HL-60/S4 treated with phorbol 12-myristate 13-acetate at 8.2 ng/mL for 4 days and 3 days (cell line): ENCODE measurements around the gene ADGRG6.

Source experiments
- in situ Hi-C: fragments of 300-500 bp; cut with MboI; formaldehyde crosslinking; loops from 2 replicates; pipeline ENCODE4 v1.15.0; 2022; ENCODE audit warnings: low sequenced_read_pairs

The ADGRG6 gene

GRCh38 chr6:142320366-142320765 is 18.6 kb downstream of the ADGRG6 start:
- in situ Hi-C loops: no loop called here

GRCh38 chr6:142321451-142321850 is 19.6 kb downstream of the ADGRG6 start:
- in situ Hi-C loops: no loop called here

- in situ Hi-C loops: no loop called here
Measured at GRCh38 chr6:142322066-142322465, 20.3 kb downstream of the ADGRG6 start.

- in situ Hi-C loops: no loop called here
Measured at GRCh38 chr6:142322504-142323198, 20.8 kb downstream of the ADGRG6 start.

- in situ Hi-C loops: no loop called here
Measured at GRCh38 chr6:142323377-142323776, 21.6 kb downstream of the ADGRG6 start.

- in situ Hi-C loops: no loop called here
Measured at GRCh38 chr6:142324111-142324510, 22.3 kb downstream of the ADGRG6 start.

GRCh38 chr6:142325111-142325510 is 23.3 kb downstream of the ADGRG6 start:
- in situ Hi-C loops: no loop called here

- in situ Hi-C loops: no loop called here
Measured at GRCh38 chr6:142326540-142326939, 24.7 kb downstream of the ADGRG6 start.

- in situ Hi-C loops: no loop called here
Measured at GRCh38 chr6:142328070-142328469, 26.3 kb downstream of the ADGRG6 start.

- in situ Hi-C loops: no loop called here
Measured at GRCh38 chr6:142329486-142330113, 27.8 kb downstream of the ADGRG6 start.

GRCh38 chr6:142331075-142331551 is 29.3 kb downstream of the ADGRG6 start:
- in situ Hi-C loops: no loop called here

GRCh38 chr6:142331601-142332000 is 29.8 kb downstream of the ADGRG6 start:
- in situ Hi-C loops: no loop called here

- in situ Hi-C loops: no loop called here
Measured at GRCh38 chr6:142332393-142333098, 30.7 kb downstream of the ADGRG6 start.

- in situ Hi-C loops: no loop called here
Measured at GRCh38 chr6:142333431-142333830, 31.6 kb downstream of the ADGRG6 start.

- in situ Hi-C loops: no loop called here
Measured at GRCh38 chr6:142334294-142334693, 32.5 kb downstream of the ADGRG6 start.

GRCh38 chr6:142335415-142335814 is 33.6 kb downstream of the ADGRG6 start:
- in situ Hi-C loops: no loop called here

GRCh38 chr6:142336183-142336582 is 34.4 kb downstream of the ADGRG6 start:
- in situ Hi-C loops: no loop called here

- in situ Hi-C loops: no loop called here
Measured at GRCh38 chr6:142336787-142337186, 35.0 kb downstream of the ADGRG6 start.

GRCh38 chr6:142339113-142339512 is 37.3 kb downstream of the ADGRG6 start:
- in situ Hi-C loops: no loop called here

GRCh38 chr6:142339968-142340658 is 38.3 kb downstream of the ADGRG6 start:
- in situ Hi-C loops: no loop called here

- in situ Hi-C loops: no loop called here
Measured at GRCh38 chr6:142341855-142342330, 40.1 kb downstream of the ADGRG6 start.
